Retinal pigment epithelial cell (primary cell): ENCODE results near the gene GASK1A.

Experiments
- DNase-seq: peaks from one replicate; pipeline ENCODE4 v3.0.0-alpha.2; 2010; ENCODE audit warnings: low read depth
- H3K4me3 ChIP-seq: 2 replicates; pipeline ENCODE4 v1.5.1; 2011; ENCODE audit warnings: mild to moderate bottlenecking, low read length, control low read depth, moderate library complexity
- TF ChIP-seq, protein P1 (sequence below): conservative IDR thresholded peaks from 2 replicates; pipeline ENCODE4 v1.5.1; 2011; ENCODE audit warnings: low read depth, low read length, control low read depth, inconsistent platforms

Gene GASK1A

DNA sequence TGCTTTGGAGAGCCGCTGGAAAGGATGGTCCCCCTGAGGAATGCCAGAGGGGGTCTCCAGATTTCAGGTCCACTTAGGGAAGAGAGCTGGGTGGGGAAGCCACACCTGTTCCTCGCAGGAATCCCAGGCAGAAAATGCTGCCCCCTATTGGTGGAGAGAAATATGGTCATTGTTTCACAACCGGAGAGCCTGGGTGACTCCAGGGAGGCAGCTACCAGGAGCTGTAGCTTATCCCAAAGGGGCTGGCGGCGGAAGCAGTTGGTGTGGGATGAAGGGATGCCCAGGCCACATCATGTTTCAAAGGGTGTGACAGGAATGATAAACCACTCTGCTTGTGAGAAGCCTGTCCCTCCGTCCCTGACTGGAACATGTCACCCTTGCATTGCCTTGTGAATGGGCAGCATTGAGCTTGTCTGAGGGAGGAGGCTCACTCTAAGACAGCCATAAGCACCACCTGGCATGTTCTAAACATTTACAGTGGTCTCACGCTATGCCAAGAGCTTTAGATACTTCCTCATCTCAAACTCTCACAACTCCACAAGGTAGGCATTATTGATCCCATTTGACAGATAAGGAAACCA lies 92.3 kb downstream of the GASK1A start:
- H3K4me3 ChIP-seq, result no peak overlapping the region
- DNase-seq, result no peak
- TF ChIP-seq, protein P1, sequence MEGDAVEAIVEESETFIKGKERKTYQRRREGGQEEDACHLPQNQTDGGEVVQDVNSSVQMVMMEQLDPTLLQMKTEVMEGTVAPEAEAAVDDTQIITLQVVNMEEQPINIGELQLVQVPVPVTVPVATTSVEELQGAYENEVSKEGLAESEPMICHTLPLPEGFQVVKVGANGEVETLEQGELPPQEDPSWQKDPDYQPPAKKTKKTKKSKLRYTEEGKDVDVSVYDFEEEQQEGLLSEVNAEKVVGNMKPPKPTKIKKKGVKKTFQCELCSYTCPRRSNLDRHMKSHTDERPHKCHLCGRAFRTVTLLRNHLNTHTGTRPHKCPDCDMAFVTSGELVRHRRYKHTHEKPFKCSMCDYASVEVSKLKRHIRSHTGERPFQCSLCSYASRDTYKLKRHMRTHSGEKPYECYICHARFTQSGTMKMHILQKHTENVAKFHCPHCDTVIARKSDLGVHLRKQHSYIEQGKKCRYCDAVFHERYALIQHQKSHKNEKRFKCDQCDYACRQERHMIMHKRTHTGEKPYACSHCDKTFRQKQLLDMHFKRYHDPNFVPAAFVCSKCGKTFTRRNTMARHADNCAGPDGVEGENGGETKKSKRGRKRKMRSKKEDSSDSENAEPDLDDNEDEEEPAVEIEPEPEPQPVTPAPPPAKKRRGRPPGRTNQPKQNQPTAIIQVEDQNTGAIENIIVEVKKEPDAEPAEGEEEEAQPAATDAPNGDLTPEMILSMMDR, result peak; percentile 53

DNA sequence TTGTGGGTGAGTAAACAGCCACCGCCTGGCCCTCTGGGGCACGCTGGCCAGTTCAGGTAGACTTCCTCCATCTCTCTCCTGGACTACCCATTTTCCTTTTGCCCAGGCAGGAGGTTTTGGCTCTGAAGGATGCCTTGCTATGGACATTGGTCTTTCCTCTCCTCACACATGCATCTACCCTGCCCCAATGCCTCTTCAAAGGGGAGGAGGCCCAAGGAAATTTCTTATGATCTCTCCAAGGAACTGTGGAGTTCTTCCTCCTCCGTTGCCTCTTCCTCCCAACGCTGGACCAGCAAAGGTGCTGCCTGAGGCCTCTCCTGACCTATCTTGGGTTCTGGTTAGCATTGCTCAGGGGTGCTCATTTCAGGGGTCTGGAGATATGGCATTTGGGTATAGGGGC lies 93.2 kb downstream of the GASK1A start:
- H3K4me3 ChIP-seq, result no peak overlapping the region
- TF ChIP-seq, protein P1, result no peak
- no peak for DNase-seq

DNA sequence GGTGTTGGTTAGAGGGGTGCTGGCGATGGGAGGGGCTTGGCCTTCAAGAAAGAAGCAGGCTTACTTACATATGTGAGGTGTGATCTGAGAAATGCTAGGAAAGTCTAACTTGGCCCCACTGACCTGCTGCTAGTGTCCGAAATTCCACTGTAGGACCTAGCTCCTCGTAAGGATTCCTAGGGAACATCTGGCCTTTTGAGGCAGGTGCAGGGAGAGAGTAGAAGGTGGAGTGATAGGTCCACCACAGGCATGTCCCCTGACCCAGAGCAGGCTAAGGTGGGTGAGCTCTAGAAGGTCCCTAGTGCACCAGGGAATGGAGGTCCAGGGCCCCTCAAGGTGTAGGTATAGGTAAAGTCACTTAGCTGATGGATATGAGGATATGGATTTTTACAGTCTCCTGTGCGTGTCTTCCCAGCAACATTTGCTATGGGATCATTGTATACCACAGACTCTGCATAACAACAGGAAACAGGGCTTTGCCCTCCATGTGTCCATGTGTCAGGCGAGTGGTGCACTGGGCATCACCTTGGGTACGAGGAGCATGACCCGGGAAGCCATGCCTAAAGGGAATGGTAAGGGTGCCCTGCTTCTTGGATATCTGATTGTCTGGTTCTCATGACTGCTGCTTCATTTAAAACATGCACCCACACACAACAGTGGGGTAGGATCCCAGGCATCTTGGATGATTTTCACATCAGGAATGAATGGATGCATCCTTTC lies 94.2 kb downstream of the GASK1A start:
- no peak for DNase-seq
- TF ChIP-seq, protein P1, result no peak

DNA sequence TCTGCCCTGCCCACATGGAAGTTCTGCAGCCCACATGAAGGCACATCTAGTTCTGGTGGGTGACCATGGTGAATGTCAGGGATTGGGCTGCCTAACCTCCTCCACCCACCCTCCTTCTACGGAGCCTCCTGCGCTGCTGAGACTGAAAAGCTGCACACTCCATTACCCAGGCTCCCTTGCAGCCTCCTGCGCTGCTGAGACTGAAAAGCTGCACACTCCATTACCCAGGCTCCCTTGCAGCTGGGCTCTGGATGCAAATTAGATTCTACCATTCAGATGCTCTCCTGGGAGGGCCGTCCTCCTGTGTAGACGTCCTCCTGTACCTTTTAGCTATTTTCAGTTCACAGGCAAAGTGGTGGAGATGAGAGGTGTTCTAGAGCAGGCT lies 94.7 kb downstream of the GASK1A start:
- H3K4me3 ChIP-seq, result no peak overlapping the region
- TF ChIP-seq, protein P1, result no peak
- DNase-seq, result no peak

More for the DNA sequence above, 94.2 kb downstream of the GASK1A start:
- H3K4me3 ChIP-seq, result no peak overlapping the region

DNA sequence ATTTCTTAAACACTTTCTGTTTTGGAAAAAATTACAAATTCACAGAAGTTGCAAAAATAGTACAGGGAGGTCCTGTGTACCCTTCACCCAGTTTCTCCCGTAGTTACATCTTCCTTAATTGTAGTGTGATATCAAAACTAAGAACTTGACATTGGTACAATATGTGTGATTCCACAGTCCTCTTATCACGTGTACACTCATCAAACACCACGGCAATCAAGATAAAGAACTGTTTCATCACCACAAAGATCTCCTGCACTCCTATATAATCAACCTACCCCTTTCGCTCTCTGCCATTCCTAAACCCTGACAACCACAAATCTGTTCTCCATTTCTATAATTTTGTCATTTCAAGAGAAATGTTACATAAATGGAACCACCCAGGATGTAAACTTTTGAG lies 95.4 kb downstream of the GASK1A start:
- TF ChIP-seq, protein P1, result no peak
- DNase-seq, result no peak
- H3K4me3 ChIP-seq, result no peak overlapping the region

DNA sequence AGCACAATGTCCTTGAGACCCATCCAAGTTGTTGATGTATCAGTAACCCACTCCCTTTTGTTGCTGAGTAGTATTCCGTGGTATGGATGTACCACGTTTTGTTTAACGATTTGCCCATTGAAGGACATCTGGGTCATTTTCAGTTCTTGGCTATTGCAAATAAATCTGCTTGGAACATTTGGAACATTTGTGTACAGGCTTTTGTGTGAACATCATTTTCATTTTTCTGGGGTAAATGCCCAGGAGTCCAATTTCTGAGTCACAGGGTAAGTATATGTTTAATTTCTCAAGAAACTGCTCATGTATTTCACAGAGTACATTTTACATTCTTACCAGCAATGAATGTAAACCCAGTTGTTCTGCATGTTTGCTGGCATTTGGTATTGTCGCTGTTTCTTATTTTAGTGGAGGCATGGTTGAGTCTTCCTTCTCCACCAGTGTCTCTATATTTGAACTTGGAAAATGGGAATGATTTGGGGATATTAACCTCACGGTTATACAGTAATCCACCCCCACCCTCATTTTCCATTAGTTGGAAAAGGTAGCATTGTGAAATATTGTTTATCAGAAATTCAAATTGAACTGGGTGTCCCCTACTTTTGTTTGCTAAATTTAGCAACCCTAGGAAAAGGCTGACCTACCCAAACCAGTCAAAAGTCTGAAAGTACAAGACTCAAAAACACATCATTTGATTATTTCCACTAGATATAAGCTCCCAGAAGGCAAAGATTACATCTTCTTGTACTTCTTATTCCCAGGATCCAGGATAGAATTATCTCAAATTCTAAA lies 96.0 kb downstream of the GASK1A start:
- TF ChIP-seq, protein P1, result no peak
- no peak overlapping the region for H3K4me3 ChIP-seq
- DNase-seq, result no peak
